ENCODE measurements around the gene FAM174A. TPM values are rescaled to one million over a fixed set of nuclear protein-coding genes. Genes with fewer than 3 reads are reported as not detected.

Gene FAM174A
- polyA plus RNA-seq, 2 of the 4 experiments (the other 2 are of a cell fraction), result 13.8 to 14.6 TPM

DNA sequence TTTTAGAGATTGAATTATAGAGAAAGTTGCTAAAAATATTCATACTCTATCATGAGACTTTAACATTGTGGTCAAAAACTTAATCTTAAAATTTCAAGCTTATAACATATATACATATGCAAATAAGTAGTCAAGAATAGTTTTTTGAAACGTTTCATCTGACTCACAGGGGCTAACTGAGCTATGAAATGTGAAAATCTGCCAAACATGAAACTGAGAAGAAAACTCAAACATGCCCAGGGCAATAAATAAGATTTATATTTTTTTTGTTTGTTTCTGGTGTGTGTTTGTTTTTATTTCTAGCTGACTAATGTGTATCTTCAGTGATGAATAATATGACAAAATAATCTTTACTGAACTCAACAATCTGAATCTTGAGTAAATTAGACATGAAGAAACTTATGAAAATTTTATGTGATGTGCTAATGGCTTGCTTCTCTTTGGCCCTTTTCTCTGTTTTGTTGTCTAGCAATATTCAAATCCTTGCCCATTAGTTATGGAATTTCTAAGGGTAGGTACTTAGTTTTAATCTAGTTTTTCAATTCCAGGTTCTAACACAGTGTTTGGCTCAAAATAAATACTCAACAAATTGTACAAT, 99.9 kb downstream of the FAM174A start:
- Histone ChIP-seq H3K4me1 (no peaks in the 10 kb centered on the region), H3K4me2 (no peak overlapping the region), H3K9me3 (no peaks in the 10 kb centered on the region), H3K4me3 (no peak overlapping the region), H3K27ac (no peak overlapping the region)
- FAIRE-seq, result no peak
- ATAC-seq, result no peak
- no peak for TF ChIP-seq SMC3 (IDR thresholded peaks at IDR 0.05)
- no peak for TF ChIP-seq ESRRA (IDR thresholded peaks at IDR 0.05; ENCODE audit: borderline replicate concordance, low read length)
- TF ChIP-seq, protein P1, sequence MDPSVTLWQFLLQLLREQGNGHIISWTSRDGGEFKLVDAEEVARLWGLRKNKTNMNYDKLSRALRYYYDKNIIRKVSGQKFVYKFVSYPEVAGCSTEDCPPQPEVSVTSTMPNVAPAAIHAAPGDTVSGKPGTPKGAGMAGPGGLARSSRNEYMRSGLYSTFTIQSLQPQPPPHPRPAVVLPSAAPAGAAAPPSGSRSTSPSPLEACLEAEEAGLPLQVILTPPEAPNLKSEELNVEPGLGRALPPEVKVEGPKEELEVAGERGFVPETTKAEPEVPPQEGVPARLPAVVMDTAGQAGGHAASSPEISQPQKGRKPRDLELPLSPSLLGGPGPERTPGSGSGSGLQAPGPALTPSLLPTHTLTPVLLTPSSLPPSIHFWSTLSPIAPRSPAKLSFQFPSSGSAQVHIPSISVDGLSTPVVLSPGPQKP (IDR thresholded peaks at IDR 0.05; ENCODE audit: low read depth, low read length), result no peak
- 7% methylated on average over 1 of the region's 1 CpG for WGBS (ENCODE audit: missing lambda C conversion rate)
- POLR2A ChIA-PET, result no interaction called here
- CTCF ChIA-PET, result interaction anchor here (0.6 to 0.8 kb wide), 2 partner anchors 36 to 1276 kb away, joined by 3 read pairs; no protein-coding TSS in a partner anchor
- no peak for DNase-seq (ENCODE audit: low read depth in 1 of 2, low spot score in 1 of 2)
